GM12874 (cell line): ENCODE measurements around the gene HOXD13.

Source experiments
- CTCF ChIP-seq: IDR thresholded peaks from 2 replicates; pipeline ENCODE4 v1.5.1; 2011; ENCODE audit warnings: low read depth, mild to moderate bottlenecking, control low read depth, low read length, moderate library complexity; ENCODE audit not compliant: insufficient read depth

HOXD13 gene

GRCh38 chr2:176111846-176112374 lies 19.4 kb downstream of the HOXD13 start:
- no peak for TF ChIP-seq CTCF

GRCh38 chr2:176112375-176113302 lies 20.1 kb downstream of the HOXD13 start:
- TF ChIP-seq CTCF: no peak

GRCh38 chr2:176114120-176114929 lies 21.8 kb downstream of the HOXD13 start:
- no peak for TF ChIP-seq CTCF

GRCh38 chr2:176114930-176115625 lies 22.6 kb downstream of the HOXD13 start:
- no peak for TF ChIP-seq CTCF

- TF ChIP-seq CTCF: no peak
Observed at GRCh38 chr2:176115883-176116813, 23.6 kb downstream of the HOXD13 start, which contains the start of gene HOXD10. Gene HOXD10 (plus strand): TSS chr2:176116778. CDS start chr2:176116834, 56 bp downstream.

- TF ChIP-seq CTCF: no peak
Observed at GRCh38 chr2:176117162-176117822, 24.8 kb downstream of the HOXD13 start.
